CD4-positive, alpha-beta memory T cell (primary cell): ENCODE measurements around the gene IRX4. TPM values are rescaled to one million over a fixed set of nuclear protein-coding genes. Genes with fewer than 3 reads are reported as not detected.

Source experiments
- CTCF ChIA-PET: fragments of 350-600 bp; sonication (Branson Sonifier 250); formaldehyde crosslinking; loops from one replicate; lab custom pipeline; 2021; ENCODE audit warnings: inconsistent platforms; ENCODE audit not compliant: partially characterized antibody; lab: Charles Lee
- POLR2A ChIA-PET: fragments of 350-600 bp; sonication (Branson Sonifier 250); formaldehyde crosslinking; loops from one replicate; lab custom pipeline; 2021; ENCODE audit not compliant: partially characterized antibody; lab: Charles Lee
- DNase-seq, 5 donors: peaks; one replicate each; pipeline versions ENCODE4 v3.0.0 to v3.0.0-alpha.2; 2020 to 2022; ENCODE audit warnings: mixed read lengths in 1 of 5
- H3K27ac ChIP-seq: one replicate; pipeline ENCODE4 v1.7.0; 2013; ENCODE audit warnings: low read depth, low read length
- H3K27me3 ChIP-seq: 2 replicates; pipeline ENCODE4 v1.7.0; 2013; ENCODE audit warnings: mild to moderate bottlenecking, low read length, moderate library complexity; ENCODE audit not compliant: insufficient read depth
- H3K36me3 ChIP-seq: 2 replicates; pipeline ENCODE4 v1.7.0; 2013; ENCODE audit warnings: mild to moderate bottlenecking, low read length, moderate library complexity; ENCODE audit not compliant: insufficient read depth
- H3K4me1 ChIP-seq: 2 replicates; pipeline ENCODE4 v1.7.0; 2013; ENCODE audit warnings: mild to moderate bottlenecking, low read length, moderate library complexity; ENCODE audit not compliant: insufficient read depth
- H3K4me3 ChIP-seq, 2 donors: one replicate each; pipeline ENCODE4 v1.7.0; 2013; ENCODE audit warnings: low read length in 2 of 2, mild to moderate bottlenecking in 1 of 2
- H3K9me3 ChIP-seq, 2 donors: one replicate each; pipeline ENCODE4 v1.7.0; 2013; ENCODE audit warnings: low read length in 2 of 2, control low read depth in 1 of 2; ENCODE audit not compliant: control insufficient read depth in 1 of 2
- H3K27ac Mint-ChIP-seq, 7 donors: one replicate each; pipeline ENCODE4 v1.8.0; 2020 to 2021; ENCODE audit warnings: mixed read lengths in 7 of 7, mild to moderate bottlenecking in 6 of 7, inconsistent platforms in 3 of 7, moderate library complexity in 3 of 7
- H3K27me3 Mint-ChIP-seq, 2 donors: one replicate each; pipeline ENCODE4 v1.8.0; 2020 to 2021; ENCODE audit warnings: mixed read lengths in 2 of 2
- H3K36me3 Mint-ChIP-seq, 2 donors: one replicate each; pipeline ENCODE4 v1.8.0; 2020 to 2021; ENCODE audit warnings: mixed read lengths in 2 of 2, inconsistent platforms in 1 of 2, mild to moderate bottlenecking in 1 of 2
- H3K4me1 Mint-ChIP-seq, 4 donors: one replicate each; pipeline ENCODE4 v1.8.0; 2020 to 2021; ENCODE audit warnings: mixed read lengths in 4 of 4, mild to moderate bottlenecking in 1 of 4
- H3K4me3 Mint-ChIP-seq, 8 donors: one replicate each; pipeline ENCODE4 v1.8.0; 2020 to 2021; ENCODE audit warnings: mixed read lengths in 8 of 8, mild to moderate bottlenecking in 7 of 8, moderate library complexity in 6 of 8, inconsistent platforms in 3 of 8
- H3K9me3 Mint-ChIP-seq, 8 donors: one replicate each; pipeline ENCODE4 v1.8.0; 2020 to 2021; ENCODE audit warnings: mixed read lengths in 8 of 8, mild to moderate bottlenecking in 5 of 8, inconsistent platforms in 3 of 8, moderate library complexity in 1 of 8
- intact Hi-C: fragments of 100-400 bp; cut with micrococcal nuclease; formaldehyde crosslinking; loops from one replicate; pipeline ENCODE4 v1.15.1; 2023
- polyA plus RNA-seq, 2 donors: library from polyadenylated mRNA; unstranded; fragments of 300-500 nt; fragmentation: Illumina TruSeq; gene quantifications; one replicate each; pipeline ENCODE4 v1.2.3, GENCODE V29; 2021
- total RNA-seq, 2 experiments: library from RNA; stranded (reverse); gene quantifications; one replicate each; pipeline ENCODE4 v1.2.3, GENCODE V29; 2021

Gene IRX4
- total and polyA plus RNA-seq, 4 experiments from 2014 or later = not detected

DNA sequence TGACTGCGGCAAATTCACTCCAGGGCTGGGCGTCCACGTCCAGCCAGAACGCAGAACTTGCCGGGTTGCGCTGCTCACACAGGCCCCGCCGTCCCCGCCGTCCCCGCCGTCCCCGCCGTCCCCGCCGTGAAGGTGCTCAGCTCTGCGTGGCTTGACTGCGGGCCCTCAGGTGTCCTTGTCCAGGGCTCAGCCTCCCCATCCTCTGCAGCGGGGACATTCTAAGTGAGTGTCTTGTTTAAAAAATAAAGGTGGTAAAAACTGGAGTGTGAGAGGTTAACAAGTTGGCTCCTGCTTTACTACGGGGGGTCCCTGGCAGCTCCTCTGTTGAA is 14.9 kb downstream of the IRX4 start:
- no peak for DNase-seq
- H3K4me1 ChIP-seq = no peaks in the 10 kb centered on the region
- intact Hi-C loops = no loop called here
- H3K27ac ChIP-seq = no peak overlapping the region
- CTCF ChIA-PET = no interaction called here
- no peaks in the 10 kb centered on the region for H3K36me3 Mint-ChIP-seq
- POLR2A ChIA-PET = no interaction called here
- H3K4me3 ChIP-seq = no peak overlapping the region
- no peaks in the 10 kb centered on the region for H3K9me3 Mint-ChIP-seq
- no peak overlapping the region for H3K4me3 Mint-ChIP-seq
- no peak overlapping the region for H3K27ac Mint-ChIP-seq
- no peaks in the 10 kb centered on the region for H3K36me3 ChIP-seq
- peaks cover 22 to 27% of the 10 kb centered on the region in 2 donors for H3K27me3 Mint-ChIP-seq
- no peaks in the 10 kb centered on the region for H3K27me3 ChIP-seq
- peaks cover 0 to 2% (median 0%) of the 10 kb centered on the region in 4 donors for H3K4me1 Mint-ChIP-seq
- no peaks in the 10 kb centered on the region for H3K9me3 ChIP-seq

DNA sequence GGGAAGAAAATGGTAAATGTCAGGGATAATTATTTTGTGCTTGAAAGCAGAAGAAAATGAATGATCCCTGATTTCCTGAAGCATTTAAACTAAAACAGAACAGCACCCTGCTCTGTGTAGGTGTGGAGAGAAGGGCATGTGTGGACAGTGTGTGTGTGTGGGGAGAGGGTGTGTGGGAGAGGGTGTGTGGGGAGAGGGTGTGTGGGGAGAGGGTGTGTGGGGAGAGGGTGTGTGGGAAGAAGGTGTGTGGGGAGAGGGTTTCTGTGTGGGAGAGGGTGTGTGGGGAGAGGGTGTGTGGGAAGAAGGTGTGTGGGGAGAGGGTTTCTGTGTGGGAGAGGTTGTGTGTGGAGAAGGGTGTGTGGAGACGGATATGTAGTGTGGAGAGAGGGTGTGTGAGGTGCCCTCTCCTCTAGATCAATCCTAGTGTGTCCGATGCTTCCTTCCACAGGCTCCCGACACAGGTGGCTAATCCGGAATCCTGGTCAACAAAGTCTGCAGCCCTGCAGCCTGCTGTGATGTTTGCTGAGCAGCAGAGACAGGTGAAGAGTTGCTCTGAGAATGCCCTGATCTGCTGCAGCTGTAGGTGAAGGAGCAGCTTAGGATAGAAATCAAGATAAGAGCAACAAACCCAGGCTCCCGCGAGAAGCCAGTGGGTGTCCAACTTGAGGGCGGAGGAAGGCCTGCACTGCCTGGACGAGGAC is 15.5 kb downstream of the IRX4 start:
- no peak for DNase-seq
- H3K4me3 Mint-ChIP-seq = peak overlapping the region in 1 of 8 donors; percentile 41
- H3K36me3 Mint-ChIP-seq = no peaks in the 10 kb centered on the region
- ChIA-PET POLR2A (no interaction called here), CTCF (no interaction called here)
- H3K4me1 Mint-ChIP-seq = peaks cover 0 to 2% (median 0%) of the 10 kb centered on the region in 4 donors
- no peaks in the 10 kb centered on the region for H3K9me3 Mint-ChIP-seq
- H3K4me1 ChIP-seq = no peaks in the 10 kb centered on the region
- H3K27me3 ChIP-seq = no peaks in the 10 kb centered on the region
- peaks cover 19 to 25% of the 10 kb centered on the region in 2 donors for H3K27me3 Mint-ChIP-seq
- H3K9me3 ChIP-seq = no peaks in the 10 kb centered on the region
- intact Hi-C loops = no loop called here
- no peak overlapping the region for H3K4me3 ChIP-seq
- no peak overlapping the region for H3K27ac Mint-ChIP-seq
- no peak overlapping the region for H3K27ac ChIP-seq
- H3K36me3 ChIP-seq = no peaks in the 10 kb centered on the region

DNA sequence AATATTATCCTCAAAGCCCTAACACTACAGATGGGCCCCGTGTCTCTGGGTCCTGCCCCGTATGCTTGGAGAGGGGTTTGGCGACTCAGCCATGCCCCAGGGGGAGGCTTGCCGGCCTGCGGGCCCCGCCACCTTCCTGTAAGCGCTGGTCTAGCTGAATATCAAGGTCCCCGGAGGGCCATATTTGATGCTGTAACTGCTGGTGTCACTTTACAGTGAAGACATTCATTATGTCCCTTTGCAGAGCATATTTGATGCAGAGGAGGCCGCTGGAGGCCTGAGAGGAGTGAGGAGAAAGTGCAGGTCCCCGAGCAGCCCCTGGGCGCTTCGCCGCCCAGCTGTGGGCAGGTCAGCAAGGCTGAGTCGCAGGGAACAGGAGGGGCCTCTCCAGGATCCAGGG is 16.8 kb downstream of the IRX4 start:
- peaks cover 20 to 25% of the 10 kb centered on the region in 2 donors for H3K27me3 Mint-ChIP-seq
- intact Hi-C loops = no loop called here
- no peaks in the 10 kb centered on the region for H3K9me3 ChIP-seq
- no peaks in the 10 kb centered on the region for H3K9me3 Mint-ChIP-seq
- no peak overlapping the region for H3K4me3 Mint-ChIP-seq
- no peak overlapping the region for H3K4me3 ChIP-seq
- no peak overlapping the region for H3K27ac Mint-ChIP-seq
- no peaks in the 10 kb centered on the region for H3K36me3 Mint-ChIP-seq
- DNase-seq = no peak
- ChIA-PET CTCF (no interaction called here), POLR2A (no interaction called here)
- H3K27ac ChIP-seq = no peak overlapping the region
- no peaks in the 10 kb centered on the region for H3K27me3 ChIP-seq
- no peaks in the 10 kb centered on the region for H3K4me1 ChIP-seq
- H3K4me1 Mint-ChIP-seq = peaks cover 0 to 2% (median 0%) of the 10 kb centered on the region in 4 donors
- no peaks in the 10 kb centered on the region for H3K36me3 ChIP-seq

DNA sequence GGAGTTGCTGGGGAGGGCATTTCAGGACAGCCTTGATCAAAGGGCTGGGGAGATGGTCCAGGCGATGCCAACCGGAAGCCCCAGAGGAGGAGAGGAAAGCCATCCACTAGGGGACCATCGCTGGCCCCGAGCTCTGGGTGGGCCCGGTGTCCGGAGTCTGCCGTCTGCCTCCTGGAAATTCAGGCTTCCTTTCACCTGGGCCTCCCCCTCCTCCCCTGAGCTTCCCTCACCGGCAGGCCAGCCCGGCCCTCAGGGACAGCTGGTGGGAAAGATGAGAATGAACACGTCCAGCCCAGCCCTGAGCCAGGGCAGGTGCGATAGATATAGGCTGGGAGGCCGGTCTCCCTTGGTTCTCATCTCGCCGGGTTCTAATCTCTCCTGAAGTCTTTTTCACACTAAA is 17.2 kb downstream of the IRX4 start:
- no peaks in the 10 kb centered on the region for H3K36me3 ChIP-seq
- no peak overlapping the region for H3K4me3 Mint-ChIP-seq
- ChIA-PET CTCF (no interaction called here), POLR2A (no interaction called here)
- peaks cover 20 to 25% of the 10 kb centered on the region in 2 donors for H3K27me3 Mint-ChIP-seq
- peaks cover 0 to 2% (median 0%) of the 10 kb centered on the region in 4 donors for H3K4me1 Mint-ChIP-seq
- H3K9me3 Mint-ChIP-seq = no peaks in the 10 kb centered on the region
- no peak overlapping the region for H3K27ac ChIP-seq
- H3K27ac Mint-ChIP-seq = no peak overlapping the region
- no peaks in the 10 kb centered on the region for H3K9me3 ChIP-seq
- no peak overlapping the region for H3K4me3 ChIP-seq
- no peaks in the 10 kb centered on the region for H3K27me3 ChIP-seq
- no peaks in the 10 kb centered on the region for H3K4me1 ChIP-seq
- no peaks in the 10 kb centered on the region for H3K36me3 Mint-ChIP-seq
- intact Hi-C loops = no loop called here
- DNase-seq = no peak

DNA sequence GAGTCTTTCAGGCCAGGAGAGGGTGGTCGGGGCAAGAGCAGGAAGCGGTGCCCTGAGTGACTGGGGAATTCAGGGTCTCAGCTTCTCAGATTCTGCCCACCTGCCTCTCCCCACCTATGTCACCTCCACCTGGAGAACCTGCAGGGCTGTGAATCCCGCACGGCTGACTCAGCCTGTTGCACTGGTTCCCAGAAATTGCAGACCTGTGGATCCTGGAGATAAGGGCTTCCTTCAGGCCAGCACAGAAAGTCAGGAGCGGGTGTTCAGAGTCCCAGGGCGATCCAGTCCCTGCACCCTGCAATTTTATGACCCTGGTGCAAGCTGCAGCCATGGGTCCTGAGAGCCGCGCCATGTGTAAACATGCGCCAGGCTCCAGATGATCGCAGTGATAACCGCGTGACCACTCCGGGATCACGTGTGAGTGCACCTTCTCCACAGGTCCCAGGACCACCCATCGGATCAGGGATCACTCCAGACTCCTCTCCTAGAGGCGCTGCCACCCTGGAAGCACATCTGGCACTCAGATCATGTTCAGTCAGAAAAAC is 17.8 kb downstream of the IRX4 start:
- POLR2A ChIA-PET = no interaction called here
- Histone ChIP-seq H3K36me3 (no peaks in the 10 kb centered on the region), H3K27ac (no peak overlapping the region), H3K27me3 (no peaks in the 10 kb centered on the region), H3K9me3 (no peaks in the 10 kb centered on the region), H3K4me1 (no peaks in the 10 kb centered on the region), H3K4me3 (no peak overlapping the region)
- H3K36me3 Mint-ChIP-seq = no peaks in the 10 kb centered on the region
- peaks cover 20 to 25% of the 10 kb centered on the region in 2 donors for H3K27me3 Mint-ChIP-seq
- peaks cover 0 to 2% (median 0%) of the 10 kb centered on the region in 4 donors for H3K4me1 Mint-ChIP-seq
- H3K27ac Mint-ChIP-seq = no peak overlapping the region
- H3K9me3 Mint-ChIP-seq = no peaks in the 10 kb centered on the region
- intact Hi-C loops = no loop called here
- no peak overlapping the region for H3K4me3 Mint-ChIP-seq
- CTCF ChIA-PET = no interaction called here
- no peak for DNase-seq

DNA sequence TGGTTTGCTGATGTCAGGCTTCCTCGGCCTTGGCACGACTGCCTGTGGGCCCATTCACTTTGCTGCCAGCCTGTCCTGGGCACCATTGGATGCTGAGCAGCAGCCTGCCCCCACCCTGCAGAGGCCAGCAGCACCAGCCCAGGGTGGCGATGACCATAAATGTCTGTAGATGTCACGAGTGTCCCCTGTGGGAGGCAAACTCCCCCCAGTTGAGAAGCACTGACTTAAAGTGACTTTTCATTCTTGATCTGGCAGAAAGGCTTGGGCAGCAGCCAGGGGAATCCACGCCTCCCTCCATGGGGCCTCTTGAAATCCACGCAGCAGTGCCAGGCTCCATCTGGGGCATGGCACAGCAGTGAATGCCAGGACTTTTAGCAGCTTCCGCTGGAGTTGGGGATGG is 21.8 kb downstream of the IRX4 start:
- H3K36me3 ChIP-seq = no peaks in the 10 kb centered on the region
- no peaks in the 10 kb centered on the region for H3K4me1 ChIP-seq
- intact Hi-C loops = no loop called here
- H3K9me3 Mint-ChIP-seq = no peaks in the 10 kb centered on the region
- no peaks in the 10 kb centered on the region for H3K36me3 Mint-ChIP-seq
- peaks cover 0 to 1% (median 0%) of the 10 kb centered on the region in 4 donors for H3K4me1 Mint-ChIP-seq
- peaks cover 13 to 17% of the 10 kb centered on the region in 2 donors for H3K27me3 Mint-ChIP-seq
- H3K27ac Mint-ChIP-seq = no peak overlapping the region
- H3K4me3 Mint-ChIP-seq = no peak overlapping the region
- no peaks in the 10 kb centered on the region for H3K27me3 ChIP-seq
- no peak overlapping the region for H3K4me3 ChIP-seq
- ChIA-PET CTCF (no interaction called here), POLR2A (no interaction called here)
- DNase-seq = no peak
- H3K27ac ChIP-seq = no peak overlapping the region
- H3K9me3 ChIP-seq = no peaks in the 10 kb centered on the region

DNA sequence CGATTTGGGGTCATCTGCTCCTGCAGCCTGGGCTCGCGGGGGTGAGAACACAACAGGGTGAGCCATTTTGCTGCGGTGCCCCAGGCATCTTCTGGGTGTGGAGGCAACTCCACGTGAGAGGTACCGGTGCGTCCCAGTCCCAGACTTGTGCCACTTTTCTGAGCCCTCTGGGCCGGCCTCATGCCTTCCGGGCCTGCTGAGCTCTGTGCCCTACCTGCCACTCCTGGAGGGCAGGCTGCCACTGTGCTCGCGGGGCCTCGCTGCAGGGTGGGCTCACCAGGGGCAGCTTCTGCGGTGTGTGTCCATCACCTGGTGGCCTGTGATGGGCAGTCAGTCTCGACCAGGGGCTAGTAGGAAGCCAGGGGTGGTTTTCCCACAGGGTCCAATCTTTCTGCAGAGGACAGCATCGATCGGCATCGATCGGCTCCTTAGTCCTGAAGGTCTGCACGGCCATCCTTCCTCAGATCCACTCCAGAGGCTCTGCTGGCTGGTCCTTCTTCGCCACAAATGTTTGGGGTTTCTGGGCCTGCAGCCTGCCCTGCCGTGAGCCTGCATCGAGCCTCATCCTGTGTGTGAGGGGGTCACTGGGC is 22.6 kb downstream of the IRX4 start:
- Histone ChIP-seq H3K27me3 (peaks cover 3% of the 10 kb centered on the region), H3K27ac (no peak overlapping the region), H3K9me3 (no peaks in the 10 kb centered on the region), H3K36me3 (no peaks in the 10 kb centered on the region), H3K4me1 (no peaks in the 10 kb centered on the region), H3K4me3 (no peak overlapping the region)
- DNase-seq = no peak
- Mint-ChIP-seq H3K27me3 (peaks cover 10 to 15% of the 10 kb centered on the region in 2 donors), H3K4me3 (no peak overlapping the region), H3K27ac (no peak overlapping the region), H3K36me3 (no peaks in the 10 kb centered on the region), H3K4me1 (peaks cover 0 to 1% (median 0%) of the 10 kb centered on the region in 4 donors), H3K9me3 (no peaks in the 10 kb centered on the region)
- POLR2A ChIA-PET = no interaction called here
- CTCF ChIA-PET = no interaction called here
- intact Hi-C loops = no loop called here
